ENCODE data around the gene LRRC8E. TPM values are rescaled to one million over a fixed set of nuclear protein-coding genes. Genes with fewer than 3 reads are reported as not detected.
A peak's percentile ranks its signal among the peaks of the same experiment; 100 is the strongest.

Gene LRRC8E
- total RNA-seq, 1 experiment from 2014 or later, result 18.1 TPM

- Histone ChIP-seq H3K36me3 (ENCODE audit: control insufficient read depth in 1 of 2, insufficient read depth in 2 of 2, low read length in 2 of 2) (no peaks in the 10 kb centered on the region; a peak in 2 of 4 replicates), H3K27me3 (ENCODE audit: insufficient read depth, low read length) (no peaks in the 10 kb centered on the region), H3K9me2 (ENCODE audit: insufficient read depth) (no peaks in the 10 kb centered on the region), H3K79me2 (ENCODE audit: insufficient read depth, low read length) (peaks cover 64% of the 10 kb centered on the region), H3K27ac (ENCODE audit: low read depth, low read length) (peak overlapping the region; percentile 92; the same call in 1 of the 2 replicates), H2AFZ (ENCODE audit: low read depth, low read length, poor library complexity, severe bottlenecking) (no peak overlapping the region), H3K9ac (ENCODE audit: low read length) (peak overlapping the region; percentile 97), H3K4me3 (replicated peaks in 1 of 2; ENCODE audit: low read depth in 1 of 2, low read length in 2 of 2) (peak overlapping the region; percentile 72 to 97), H3K4me2 (ENCODE audit: low read length) (peak overlapping the region; percentile 97), H3K4me1 (ENCODE audit: control insufficient read depth in 1 of 2, insufficient read depth in 2 of 2, low read length in 2 of 2) (peaks cover 3 to 30% of the 10 kb centered on the region in 2 experiments; a peak in 2 of 4 replicates), H3K9me3 (ENCODE audit: control insufficient read depth in 1 of 2, insufficient read depth in 1 of 2, low read depth in 1 of 2, low read length in 2 of 2) (no peaks in the 10 kb centered on the region), H4K20me1 (ENCODE audit: insufficient read depth) (no peaks in the 10 kb centered on the region)
- DNase-seq (ENCODE audit: low read depth, low spot score) (no peak), ATAC-seq (no peak)
- ChIA-PET POLR2A (no interaction called here), RAD21 (ENCODE audit: low non-redundant PET in 1 of 2, low total read pairs in 2 of 2, uncharacterized antibody in 2 of 2, unreplicated experiment in 2 of 2) (no interaction called here), CTCF (no interaction called here)
- TF ChIP-seq POLR2A (IDR thresholded peaks at IDR 0.05; ENCODE audit: borderline replicate concordance, extremely low read depth, insufficient read depth, insufficient read length) (no peak), TCF7L2 (IDR thresholded peaks at IDR 0.05; ENCODE audit: borderline replicate concordance, extremely low read depth, insufficient read depth, insufficient read length) (no peak), FOSL1 (IDR thresholded peaks at IDR 0.05; ENCODE audit: low read depth) (no peak), ZFX (IDR thresholded peaks at IDR 0.05) (no peak), CEBPB (IDR thresholded peaks at IDR 0.05; ENCODE audit: low read depth) (no peak)
- no TSS peak for BruUV-seq (replicated peaks)
- intact Hi-C loops (cut with micrococcal nuclease), result no loop called here
These were observed 17.0 kb downstream of the LRRC8E start for GRCh38 chr19:7905268-7905667.

DNA sequence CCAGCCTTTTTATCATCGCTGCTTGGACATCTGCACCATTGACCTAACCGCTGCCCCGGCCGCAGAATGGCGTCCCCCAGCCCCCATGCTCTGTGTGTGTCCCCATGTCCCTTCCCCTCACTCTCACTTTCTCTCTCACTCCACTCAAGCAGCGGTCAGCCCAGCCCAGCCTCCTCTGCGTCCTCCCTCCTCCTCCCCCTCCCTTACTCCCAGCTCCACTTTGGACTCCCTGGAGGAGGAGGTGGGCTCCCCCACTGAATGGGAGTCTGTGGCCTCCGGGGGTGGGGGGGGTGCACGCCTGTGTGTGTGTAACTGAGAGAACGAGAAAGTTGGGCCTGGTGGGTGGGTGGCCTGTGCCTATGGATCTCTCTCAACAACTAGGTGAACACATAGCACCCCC is 17.5 kb downstream of the LRRC8E start:
- Histone ChIP-seq H4K20me1 (ENCODE audit: insufficient read depth) (no peaks in the 10 kb centered on the region), H3K9me3 (ENCODE audit: control insufficient read depth in 1 of 2, insufficient read depth in 1 of 2, low read depth in 1 of 2, low read length in 2 of 2) (no peaks in the 10 kb centered on the region), H3K27me3 (ENCODE audit: insufficient read depth, low read length) (no peaks in the 10 kb centered on the region), H3K36me3 (ENCODE audit: control insufficient read depth in 1 of 2, insufficient read depth in 2 of 2, low read length in 2 of 2) (no peaks in the 10 kb centered on the region; a peak in 1 of 4 replicates), H3K27ac (ENCODE audit: low read depth, low read length) (no peak overlapping the region; the same call in 1 of the 2 replicates), H2AFZ (ENCODE audit: low read depth, low read length, poor library complexity, severe bottlenecking) (no peak overlapping the region), H3K9ac (ENCODE audit: low read length) (no peak overlapping the region), H3K4me2 (ENCODE audit: low read length) (no peak overlapping the region), H3K4me3 (replicated peaks in 1 of 2; ENCODE audit: low read depth in 1 of 2, low read length in 2 of 2) (no peak overlapping the region), H3K4me1 (ENCODE audit: control insufficient read depth in 1 of 2, insufficient read depth in 2 of 2, low read length in 2 of 2) (peaks cover 3 to 30% of the 10 kb centered on the region in 2 experiments; a peak in 2 of 4 replicates), H3K79me2 (ENCODE audit: insufficient read depth, low read length) (peaks cover 64% of the 10 kb centered on the region), H3K9me2 (ENCODE audit: insufficient read depth) (no peaks in the 10 kb centered on the region)
- RAD21 ChIA-PET (ENCODE audit: low non-redundant PET in 1 of 2, low total read pairs in 2 of 2, uncharacterized antibody in 2 of 2, unreplicated experiment in 2 of 2), result no interaction called here
- BruUV-seq (replicated peaks), result no TSS peak
- POLR2A ChIA-PET, result no interaction called here
- ATAC-seq, result no peak
- no peak for DNase-seq (ENCODE audit: low read depth, low spot score)
- CTCF ChIA-PET, result no interaction called here
- intact Hi-C loops (cut with micrococcal nuclease), result no loop called here
- TF ChIP-seq REST (IDR thresholded peaks at IDR 0.05; ENCODE audit: low read depth) (no peak), SP1 (IDR thresholded peaks at IDR 0.05; ENCODE audit: low read depth) (no peak), EZH2 (IDR thresholded peaks at IDR 0.05) (no peak), TCF7L2 (IDR thresholded peaks at IDR 0.05; ENCODE audit: borderline replicate concordance, extremely low read depth, insufficient read depth, insufficient read length) (no peak), SRF (IDR thresholded peaks at IDR 0.05; ENCODE audit: low read depth) (no peak), ZFX (IDR thresholded peaks at IDR 0.05) (no peak), POLR2AphosphoS5 (IDR thresholded peaks at IDR 0.05; ENCODE audit: low read depth, low read length) (no peak), RAD21 (IDR thresholded peaks at IDR 0.05; ENCODE audit: low read depth) (no peak), JUND (IDR thresholded peaks at IDR 0.05) (no peak), CBX3 (IDR thresholded peaks at IDR 0.05; ENCODE audit: low read depth) (no peak), ZNF274 (IDR thresholded peaks at IDR 0.05; ENCODE audit: low read depth, low read length) (no peak), CEBPB (IDR thresholded peaks at IDR 0.05; ENCODE audit: low read depth) (no peak), ELF1 (IDR thresholded peaks at IDR 0.05; ENCODE audit: borderline replicate concordance, low read depth) (no peak)
- TF ChIP-seq, protein P1, sequence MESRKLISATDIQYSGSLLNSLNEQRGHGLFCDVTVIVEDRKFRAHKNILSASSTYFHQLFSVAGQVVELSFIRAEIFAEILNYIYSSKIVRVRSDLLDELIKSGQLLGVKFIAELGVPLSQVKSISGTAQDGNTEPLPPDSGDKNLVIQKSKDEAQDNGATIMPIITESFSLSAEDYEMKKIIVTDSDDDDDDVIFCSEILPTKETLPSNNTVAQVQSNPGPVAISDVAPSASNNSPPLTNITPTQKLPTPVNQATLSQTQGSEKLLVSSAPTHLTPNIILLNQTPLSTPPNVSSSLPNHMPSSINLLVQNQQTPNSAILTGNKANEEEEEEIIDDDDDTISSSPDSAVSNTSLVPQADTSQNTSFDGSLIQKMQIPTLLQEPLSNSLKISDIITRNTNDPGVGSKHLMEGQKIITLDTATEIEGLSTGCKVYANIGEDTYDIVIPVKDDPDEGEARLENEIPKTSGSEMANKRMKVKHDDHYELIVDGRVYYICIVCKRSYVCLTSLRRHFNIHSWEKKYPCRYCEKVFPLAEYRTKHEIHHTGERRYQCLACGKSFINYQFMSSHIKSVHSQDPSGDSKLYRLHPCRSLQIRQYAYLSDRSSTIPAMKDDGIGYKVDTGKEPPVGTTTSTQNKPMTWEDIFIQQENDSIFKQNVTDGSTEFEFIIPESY (IDR thresholded peaks at IDR 0.05; ENCODE audit: extremely low read depth, insufficient replicate concordance, low read length), result no peak
- TF ChIP-seq, protein P2, sequence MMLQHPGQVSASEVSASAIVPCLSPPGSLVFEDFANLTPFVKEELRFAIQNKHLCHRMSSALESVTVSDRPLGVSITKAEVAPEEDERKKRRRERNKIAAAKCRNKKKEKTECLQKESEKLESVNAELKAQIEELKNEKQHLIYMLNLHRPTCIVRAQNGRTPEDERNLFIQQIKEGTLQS (IDR thresholded peaks at IDR 0.05), result no peak

All from HCT116 (cell line).